A673 (cell line): ENCODE data around the gene ARPC1A. TPM values are rescaled to one million over a fixed set of nuclear protein-coding genes. Genes with fewer than 3 reads are reported as not detected.
"Not testable (repeated sequence)": the region's sequence is repeated elsewhere in the genome, so short reads cannot be mapped to it uniquely, and the experiment has no call there.

Experiments
- BruUV-seq: library from RNA; stranded (reverse); fragments of 400-500 nt; replicated peaks from 2 replicates; lab custom pipeline; 2021; lab: Mats Ljungman, UMichigan
- CTCF ChIA-PET: fragments of 300-600 bp; sonication (Branson Sonifier 250); formaldehyde crosslinking; loops from one replicate; lab custom pipeline; 2022; ENCODE audit warnings: antibody characterized with exemption; lab: Charles Lee
- POLR2A ChIA-PET: fragments of 300-600 bp; sonication (Branson Sonifier 250); formaldehyde crosslinking; loops from one replicate; lab custom pipeline; 2022; ENCODE audit warnings: antibody characterized with exemption; ENCODE audit not compliant: low non-redundant PET; lab: Charles Lee
- DNase-seq: peaks from one replicate; pipeline ENCODE4 v3.0.0-alpha.2; 2015; ENCODE audit warnings: low spot score
- H3K27ac ChIP-seq: fragments of 200-600 bp; sonication (generic); 2 replicates; pipeline ENCODE4 v1.5.1; 2016; ENCODE audit warnings: mixed run types, low read depth, mild to moderate bottlenecking, mixed read lengths, antibody characterized with exemption, low read length; ENCODE audit not compliant: poor library complexity, severe bottlenecking
- H3K27me3 ChIP-seq: fragments of 200-600 bp; sonication (generic); replicated peaks from 2 replicates; pipeline ENCODE4 v1.6.1; 2017; ENCODE audit warnings: mixed run types, low read depth, mild to moderate bottlenecking, mixed read lengths, antibody characterized with exemption, low read length; ENCODE audit not compliant: insufficient read depth, poor library complexity
- H3K36me3 ChIP-seq: fragments of 200-600 bp; sonication (generic); 2 replicates; pipeline ENCODE4 v1.6.1; 2016; ENCODE audit warnings: mixed run types, mild to moderate bottlenecking, mixed read lengths, antibody characterized with exemption, low read length; ENCODE audit not compliant: insufficient read depth, poor library complexity, severe bottlenecking
- H3K4me1 ChIP-seq: fragments of 200-600 bp; sonication (generic); 2 replicates; pipeline ENCODE4 v1.6.1; 2017; ENCODE audit warnings: mixed run types, mild to moderate bottlenecking, mixed read lengths, antibody characterized with exemption, low read length; ENCODE audit not compliant: insufficient read depth, poor library complexity, severe bottlenecking
- H3K4me3 ChIP-seq: fragments of 200-600 bp; sonication (generic); 2 replicates; pipeline ENCODE4 v1.5.1; 2016; ENCODE audit warnings: low read depth, mixed run types, mild to moderate bottlenecking, mixed read lengths, low read length; ENCODE audit not compliant: poor library complexity, severe bottlenecking
- H3K9me3 ChIP-seq: fragments of 200-600 bp; sonication (generic); 2 replicates; pipeline ENCODE4 v1.6.1; 2016; ENCODE audit warnings: mixed run types, low read depth, mild to moderate bottlenecking, mixed read lengths, antibody characterized with exemption, low read length; ENCODE audit not compliant: poor library complexity, severe bottlenecking
- EZH2 ChIP-seq: fragments of 200-600 bp; sonication (generic); IDR thresholded peaks from 2 replicates; pipeline ENCODE4 v1.6.1; 2017; ENCODE audit warnings: borderline replicate concordance, low read depth, mild to moderate bottlenecking, mixed read lengths, antibody characterized with exemption, low read length; ENCODE audit not compliant: poor library complexity, severe bottlenecking
- intact Hi-C: fragments of 100-400 bp; cut with micrococcal nuclease; formaldehyde crosslinking; loops from one replicate; pipeline ENCODE4 v1.10.0; 2022; ENCODE audit not compliant: unreplicated experiment
- total RNA-seq: library from RNA; stranded (reverse); gene quantifications from 2 replicates; pipeline ENCODE4 v1.2.3, GENCODE V29; 2021
- TF ChIP-seq, protein P1 (sequence below): fragments of 300-800, 200-600 bp; sonication (generic); conservative IDR thresholded peaks from 2 replicates; pipeline ENCODE4 v1.5.1; 2017; ENCODE audit warnings: low read depth, mild to moderate bottlenecking, antibody characterized with exemption, low read length, moderate library complexity, mixed read lengths

The ARPC1A gene
- total RNA-seq, 1 experiment from 2014 or later, result 167 TPM

DNA sequence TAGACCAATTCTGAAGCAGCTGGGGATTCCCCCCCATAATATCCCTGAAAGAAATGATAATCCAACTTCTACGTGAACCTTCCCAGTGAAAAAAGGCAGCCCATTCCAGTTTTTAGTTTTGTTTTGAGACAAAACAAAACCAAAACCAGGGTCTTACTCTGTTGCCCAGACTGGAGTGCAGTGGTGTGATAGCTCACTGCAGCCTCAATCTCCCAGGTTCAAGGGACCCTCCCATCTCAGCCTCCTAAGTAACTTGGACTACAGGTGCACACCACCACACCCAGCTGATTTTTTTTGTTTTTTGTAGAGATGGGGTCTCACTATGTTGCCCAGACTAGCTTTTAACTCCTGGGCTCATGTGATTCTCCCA lies 12.5 kb upstream of the ARPC1A start:
- intact Hi-C loops, result loop anchor here (1.0 kb wide), 1 partner anchor 273 kb away; no protein-coding TSS in a partner anchor
- ChIA-PET CTCF (no interaction called here), POLR2A (no interaction called here)
- DNase-seq, result no peak
- TF ChIP-seq, protein P1, sequence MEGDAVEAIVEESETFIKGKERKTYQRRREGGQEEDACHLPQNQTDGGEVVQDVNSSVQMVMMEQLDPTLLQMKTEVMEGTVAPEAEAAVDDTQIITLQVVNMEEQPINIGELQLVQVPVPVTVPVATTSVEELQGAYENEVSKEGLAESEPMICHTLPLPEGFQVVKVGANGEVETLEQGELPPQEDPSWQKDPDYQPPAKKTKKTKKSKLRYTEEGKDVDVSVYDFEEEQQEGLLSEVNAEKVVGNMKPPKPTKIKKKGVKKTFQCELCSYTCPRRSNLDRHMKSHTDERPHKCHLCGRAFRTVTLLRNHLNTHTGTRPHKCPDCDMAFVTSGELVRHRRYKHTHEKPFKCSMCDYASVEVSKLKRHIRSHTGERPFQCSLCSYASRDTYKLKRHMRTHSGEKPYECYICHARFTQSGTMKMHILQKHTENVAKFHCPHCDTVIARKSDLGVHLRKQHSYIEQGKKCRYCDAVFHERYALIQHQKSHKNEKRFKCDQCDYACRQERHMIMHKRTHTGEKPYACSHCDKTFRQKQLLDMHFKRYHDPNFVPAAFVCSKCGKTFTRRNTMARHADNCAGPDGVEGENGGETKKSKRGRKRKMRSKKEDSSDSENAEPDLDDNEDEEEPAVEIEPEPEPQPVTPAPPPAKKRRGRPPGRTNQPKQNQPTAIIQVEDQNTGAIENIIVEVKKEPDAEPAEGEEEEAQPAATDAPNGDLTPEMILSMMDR, result no peak
- no peak for TF ChIP-seq EZH2
- no peaks in the 10 kb centered on the region for H3K9me3 ChIP-seq
- no TSS peak for BruUV-seq
- H3K36me3 ChIP-seq, result no peaks in the 10 kb centered on the region
- H3K4me1 ChIP-seq, result no peaks in the 10 kb centered on the region
- H3K4me3 ChIP-seq, result no peak overlapping the region
- no peaks in the 10 kb centered on the region for H3K27me3 ChIP-seq
- H3K27ac ChIP-seq, result no peak overlapping the region

DNA sequence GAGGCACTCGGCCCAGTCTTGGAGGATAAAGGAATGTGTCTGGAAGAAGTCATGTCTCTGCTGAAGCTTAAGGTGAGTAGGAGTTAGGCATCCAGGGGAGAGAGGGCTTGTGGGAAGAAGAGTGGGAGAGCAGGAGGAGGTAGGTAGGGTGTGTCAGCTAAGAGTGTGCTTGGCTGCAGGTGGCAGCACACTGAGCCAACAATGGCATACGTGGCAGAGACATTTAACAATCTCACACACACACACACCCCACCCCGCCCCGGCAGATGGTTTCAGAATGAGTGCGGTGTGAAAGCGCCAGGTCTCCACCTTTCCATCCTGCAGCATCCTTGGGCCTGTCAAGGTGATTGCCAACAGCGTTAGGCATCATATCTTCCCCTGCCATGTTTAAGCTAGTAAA lies 11.2 kb upstream of the ARPC1A start:
- Histone ChIP-seq H3K9me3 (no peaks in the 10 kb centered on the region), H3K27ac (no peak overlapping the region), H3K4me3 (no peak overlapping the region), H3K4me1 (no peaks in the 10 kb centered on the region), H3K27me3 (no peaks in the 10 kb centered on the region), H3K36me3 (no peaks in the 10 kb centered on the region)
- intact Hi-C loops, result no loop called here
- TF ChIP-seq, protein P1, result no peak
- no peak for TF ChIP-seq EZH2
- ChIA-PET CTCF (no interaction called here), POLR2A (no interaction called here)
- DNase-seq, result no peak
- BruUV-seq, result no TSS peak

DNA sequence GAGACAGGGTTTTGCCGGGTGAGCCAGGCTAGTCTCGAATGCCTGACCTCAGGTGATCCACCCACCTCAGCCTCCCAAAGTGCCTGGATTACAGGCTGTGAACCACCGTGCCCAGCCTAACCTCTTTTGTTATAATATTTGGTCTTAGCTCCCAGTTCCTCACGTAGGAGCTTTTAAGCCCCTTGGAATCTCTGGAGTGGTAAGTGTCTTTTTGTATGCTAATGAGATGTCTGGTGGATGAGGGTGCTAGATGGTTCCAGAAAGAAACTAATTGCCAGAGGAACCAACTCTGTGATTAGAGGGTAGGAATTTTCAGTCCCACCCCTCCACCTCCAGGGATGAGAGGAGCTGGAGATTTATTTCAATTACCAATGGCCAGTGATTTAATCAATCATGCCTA lies 5.3 kb upstream of the ARPC1A start:
- Histone ChIP-seq H3K36me3 (no peaks in the 10 kb centered on the region), H3K9me3 (no peaks in the 10 kb centered on the region), H3K27ac (no peak overlapping the region), H3K4me1 (peaks cover 4% of the 10 kb centered on the region), H3K4me3 (no peak overlapping the region), H3K27me3 (no peaks in the 10 kb centered on the region)
- intact Hi-C loops, result no loop called here
- CTCF ChIA-PET, result no interaction called here
- no TSS peak for BruUV-seq
- POLR2A ChIA-PET, result no interaction called here
- TF ChIP-seq, protein P1, result no peak
- no peak for TF ChIP-seq EZH2
- no peak for DNase-seq

DNA sequence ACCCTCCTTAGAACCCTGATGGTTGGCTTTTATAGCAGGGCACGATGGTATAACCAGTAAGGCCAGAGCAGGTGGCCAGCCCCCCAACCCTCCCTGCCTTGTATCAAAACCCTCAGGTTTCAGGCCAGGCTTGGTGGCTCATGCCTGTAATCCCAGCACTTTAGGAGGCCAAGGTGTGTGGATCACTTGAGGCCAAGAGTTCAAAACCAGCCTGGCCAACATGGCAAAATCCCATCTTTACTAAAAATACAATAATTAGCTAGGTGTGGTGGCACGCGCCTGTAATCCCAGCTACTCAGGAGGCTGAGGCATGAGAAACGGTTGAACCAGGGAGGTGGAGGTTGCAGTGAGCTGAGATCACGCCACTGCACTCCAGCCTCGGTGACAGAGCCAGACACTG lies 3.0 kb upstream of the ARPC1A start:
- POLR2A ChIA-PET, result not testable (repeated sequence)

More for the DNA sequence above, 3.0 kb upstream of the ARPC1A start:
- H3K27ac ChIP-seq, H3K36me3 ChIP-seq, H3K27me3 ChIP-seq, DNase-seq, CTCF ChIA-PET, BruUV-seq, H3K9me3 ChIP-seq, intact Hi-C loops, H3K4me3 ChIP-seq, H3K4me1 ChIP-seq: not testable (repeated sequence)
